Measurements from ENCODE around the gene CNRIP1. TPM values are rescaled to one million over a fixed set of nuclear protein-coding genes. Genes with fewer than 3 reads are reported as not detected.
A peak's percentile ranks its signal among the peaks of the same experiment; 100 is the strongest.

The CNRIP1 gene
- total RNA-seq, 1 experiment from 2014 or later = 20.8 TPM

DNA sequence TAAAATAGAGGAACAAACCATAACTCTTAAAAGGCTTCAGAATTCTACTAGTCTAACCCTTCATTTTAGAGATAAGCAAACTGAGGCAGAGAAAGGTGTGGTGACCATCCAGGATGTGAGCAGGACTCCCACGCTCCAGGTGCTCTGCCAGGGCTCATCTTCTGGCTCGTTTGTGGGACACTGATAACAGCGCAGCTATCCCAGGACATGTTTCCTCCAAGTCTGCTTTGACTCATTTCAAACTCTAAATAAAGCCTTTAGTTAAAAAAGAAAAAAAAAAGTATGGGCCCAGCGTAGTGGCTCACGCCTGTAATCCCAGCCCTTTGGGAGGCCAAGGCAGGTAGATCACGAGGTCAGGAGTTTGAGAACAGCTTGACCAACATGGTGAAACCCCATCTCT is 28.4 kb downstream of the CNRIP1 start:
- no peaks in the 10 kb centered on the region for H3K9me3 ChIP-seq (replicated peaks)
- 0 out of 2 replicates have a peak, but pooled peaks cover 2% of the 10 kb centered on the region for H3K36me3 ChIP-seq
- H3K4me3 ChIP-seq = no peak overlapping the region
- no peaks in the 10 kb centered on the region; the same call in 1 of the 2 replicates for H3K27me3 ChIP-seq
- DNase-seq = no peak
- no peak overlapping the region for H3K27ac ChIP-seq
- H3K4me1 ChIP-seq = no peaks in the 10 kb centered on the region

DNA sequence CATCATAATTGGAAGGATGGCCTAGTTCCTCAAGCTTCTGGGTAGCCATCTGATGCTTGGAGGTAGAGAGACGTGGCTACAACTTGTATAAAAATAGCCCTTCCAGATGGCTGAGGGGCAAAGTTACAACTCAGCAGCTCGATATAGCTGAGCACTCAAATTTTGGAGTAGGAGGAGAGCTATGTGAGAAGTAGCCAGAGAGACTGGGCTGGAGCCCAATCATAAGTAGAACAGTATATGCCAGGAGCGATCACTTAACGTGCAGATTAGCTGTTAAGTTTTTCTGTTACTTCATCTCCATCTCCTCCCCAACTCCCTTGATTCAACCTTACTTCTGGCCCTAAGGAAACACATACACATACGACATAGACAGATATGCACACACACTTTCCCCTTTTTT is 28.8 kb downstream of the CNRIP1 start:
- no peaks in the 10 kb centered on the region for H3K4me1 ChIP-seq
- DNase-seq = no peak
- H3K36me3 ChIP-seq = 0 out of 2 replicates have a peak, but pooled peaks cover 2% of the 10 kb centered on the region
- no peaks in the 10 kb centered on the region for H3K9me3 ChIP-seq (replicated peaks)
- no peaks in the 10 kb centered on the region; the same call in 1 of the 2 replicates for H3K27me3 ChIP-seq
- no peak overlapping the region for H3K4me3 ChIP-seq
- no peak overlapping the region for H3K27ac ChIP-seq

DNA sequence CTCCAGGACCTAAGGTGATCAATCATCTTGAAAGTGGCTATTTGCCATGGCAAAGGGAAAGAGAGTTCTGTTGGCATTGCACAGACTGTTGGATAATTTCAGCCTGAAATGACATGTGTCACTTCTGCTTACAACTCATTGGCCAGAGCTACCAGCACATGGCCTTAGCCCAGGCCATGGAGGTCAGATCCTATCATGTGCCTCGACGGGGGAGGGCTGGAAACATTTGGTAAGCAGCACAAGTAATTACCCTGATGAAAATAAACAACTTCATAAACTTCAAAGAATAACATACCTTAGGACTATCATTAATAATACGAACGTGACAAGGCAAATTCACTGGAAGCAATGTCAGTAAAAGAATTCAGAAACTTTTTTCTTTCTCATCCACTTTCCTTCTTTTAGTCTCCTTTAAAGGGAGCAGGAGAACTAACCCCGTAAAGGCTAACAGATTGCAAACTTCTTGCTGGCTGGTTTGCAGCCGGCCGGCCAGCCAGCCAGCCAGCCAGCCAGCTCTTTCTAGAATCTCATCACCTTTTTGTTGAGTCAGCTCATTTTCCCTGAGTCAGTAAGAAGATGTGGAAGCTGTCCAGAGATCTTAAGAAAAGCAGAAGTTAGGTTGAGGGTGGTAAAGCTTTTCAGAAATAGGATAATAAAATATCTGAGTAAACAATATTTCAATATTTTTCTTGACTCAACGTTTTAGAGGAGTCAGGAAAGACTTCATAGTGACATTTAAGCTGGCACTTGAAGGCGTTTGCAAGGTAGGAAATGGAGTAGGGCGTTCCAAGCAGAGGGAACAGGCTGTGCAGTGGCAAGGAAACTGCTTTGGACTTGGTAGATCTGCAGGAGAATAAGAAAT is 31.9 kb downstream of the CNRIP1 start:
- DNase-seq = no peak
- no peaks in the 10 kb centered on the region; the same call in 1 of the 2 replicates for H3K27me3 ChIP-seq
- 0 out of 2 replicates have a peak, but pooled peaks cover 2% of the 10 kb centered on the region for H3K36me3 ChIP-seq
- H3K27ac ChIP-seq = no peak overlapping the region
- no peaks in the 10 kb centered on the region for H3K4me1 ChIP-seq
- H3K9me3 ChIP-seq (replicated peaks) = no peaks in the 10 kb centered on the region
- H3K4me3 ChIP-seq = no peak overlapping the region

DNA sequence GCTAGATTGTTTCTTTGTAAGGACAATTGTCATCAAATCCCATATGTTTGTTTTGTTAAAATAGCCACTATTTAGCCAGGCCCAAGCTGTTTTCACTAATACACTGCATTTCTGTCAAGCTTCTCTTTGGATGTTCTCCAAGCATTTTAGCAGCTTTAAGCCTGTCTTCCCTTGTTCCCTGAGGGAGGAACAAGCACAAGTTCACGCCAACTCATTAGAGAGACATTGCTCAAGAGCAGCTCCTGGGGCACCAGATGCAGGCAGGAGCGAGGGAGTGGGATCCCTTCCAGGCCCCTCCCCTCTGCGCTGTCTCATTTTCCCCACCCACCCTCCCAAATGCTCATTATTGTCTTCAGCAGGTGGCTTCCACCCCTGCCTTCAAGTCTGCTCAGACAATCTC is 34.9 kb downstream of the CNRIP1 start:
- DNase-seq = peak in 1 of 2 experiments; percentile 30
- Histone ChIP-seq H3K27me3 (no peaks in the 10 kb centered on the region; the same call in 1 of the 2 replicates), H3K36me3 (0 out of 2 replicates have a peak, but pooled peaks cover 2% of the 10 kb centered on the region), H3K4me1 (no peaks in the 10 kb centered on the region), H3K9me3 (replicated peaks) (no peaks in the 10 kb centered on the region), H3K27ac (no peak overlapping the region), H3K4me3 (no peak overlapping the region)

DNA sequence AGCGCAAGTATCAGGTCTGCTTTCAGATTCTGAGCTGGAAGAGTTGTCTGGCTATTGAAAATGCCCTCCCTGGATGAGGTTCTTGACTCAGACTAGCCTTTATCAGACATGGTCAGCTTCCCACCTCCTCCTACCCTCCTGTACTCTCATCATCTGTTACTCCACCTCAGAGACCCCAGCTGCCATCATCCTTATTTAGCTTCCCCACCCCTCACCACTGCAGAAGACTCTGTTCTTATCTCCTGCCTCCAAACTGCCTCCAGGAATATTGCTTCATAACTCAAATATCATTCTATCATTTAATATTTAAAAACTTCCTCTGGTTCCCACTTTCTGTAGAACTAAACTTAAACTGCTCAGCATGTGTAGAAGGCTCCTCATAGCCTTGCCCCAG is 36.3 kb downstream of the CNRIP1 start:
- Histone ChIP-seq H3K27me3 (no peaks in the 10 kb centered on the region; the same call in 1 of the 2 replicates), H3K9me3 (replicated peaks) (no peaks in the 10 kb centered on the region), H3K36me3 (no peaks in the 10 kb centered on the region), H3K4me1 (no peaks in the 10 kb centered on the region), H3K27ac (no peak overlapping the region), H3K4me3 (no peak overlapping the region)
- DNase-seq = no peak

DNA sequence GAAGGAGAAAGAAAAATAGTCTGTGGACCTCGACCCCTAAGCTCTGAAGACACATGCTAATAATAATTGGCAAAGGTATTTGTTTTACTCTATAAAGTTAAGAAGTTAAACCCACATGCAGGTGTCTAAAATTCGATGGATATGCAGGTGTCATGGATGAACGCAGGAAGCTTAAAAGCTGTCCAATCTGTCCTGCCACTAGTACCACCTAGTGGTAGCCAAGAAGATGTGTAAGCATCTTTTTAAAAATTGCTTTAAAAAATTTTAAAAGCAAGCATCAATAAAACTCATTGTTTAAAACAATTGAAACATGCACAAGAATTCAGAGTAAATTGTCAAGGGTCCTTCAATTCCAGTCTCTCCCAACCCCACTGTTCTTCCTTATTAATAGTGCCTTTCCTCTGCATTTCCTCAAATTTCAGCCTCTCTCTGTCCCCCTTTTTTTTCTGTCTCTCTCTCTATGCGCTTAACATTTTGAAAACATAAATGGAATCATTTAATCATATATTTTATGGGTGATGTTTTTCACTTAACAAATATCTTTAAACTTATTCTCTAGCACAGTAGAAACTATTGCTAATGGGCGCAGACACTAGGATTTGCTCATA is 36.8 kb downstream of the CNRIP1 start:
- H3K4me1 ChIP-seq = no peaks in the 10 kb centered on the region
- no peak overlapping the region for H3K4me3 ChIP-seq
- no peak overlapping the region for H3K27ac ChIP-seq
- no peaks in the 10 kb centered on the region for H3K9me3 ChIP-seq (replicated peaks)
- no peaks in the 10 kb centered on the region for H3K36me3 ChIP-seq
- peak; percentile 14 to 44 for DNase-seq
- H3K27me3 ChIP-seq = no peaks in the 10 kb centered on the region; the same call in 1 of the 2 replicates

DNA sequence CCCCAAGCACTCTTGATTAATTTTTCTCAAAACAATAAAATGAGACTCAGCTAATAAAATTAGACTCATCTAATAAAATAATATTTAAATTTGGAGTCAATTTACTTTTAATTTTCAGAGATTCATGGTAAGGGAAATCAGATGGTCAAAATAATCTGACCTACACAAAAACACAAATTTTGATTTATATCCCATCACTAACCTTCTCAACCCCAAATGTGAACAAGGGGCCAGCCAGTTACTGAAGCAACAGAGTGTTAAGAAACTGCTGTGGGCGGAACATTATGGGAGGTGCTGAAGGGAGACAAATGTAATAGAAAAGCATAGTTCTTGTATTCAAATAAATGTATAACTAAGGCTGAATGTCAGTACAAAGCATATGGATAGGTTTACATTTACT is 39.0 kb downstream of the CNRIP1 start:
- Histone ChIP-seq H3K27me3 (no peaks in the 10 kb centered on the region; the same call in 1 of the 2 replicates), H3K27ac (no peak overlapping the region), H3K4me3 (no peak overlapping the region), H3K4me1 (no peaks in the 10 kb centered on the region), H3K9me3 (replicated peaks) (no peaks in the 10 kb centered on the region), H3K36me3 (no peaks in the 10 kb centered on the region)
- DNase-seq = no peak

DNA sequence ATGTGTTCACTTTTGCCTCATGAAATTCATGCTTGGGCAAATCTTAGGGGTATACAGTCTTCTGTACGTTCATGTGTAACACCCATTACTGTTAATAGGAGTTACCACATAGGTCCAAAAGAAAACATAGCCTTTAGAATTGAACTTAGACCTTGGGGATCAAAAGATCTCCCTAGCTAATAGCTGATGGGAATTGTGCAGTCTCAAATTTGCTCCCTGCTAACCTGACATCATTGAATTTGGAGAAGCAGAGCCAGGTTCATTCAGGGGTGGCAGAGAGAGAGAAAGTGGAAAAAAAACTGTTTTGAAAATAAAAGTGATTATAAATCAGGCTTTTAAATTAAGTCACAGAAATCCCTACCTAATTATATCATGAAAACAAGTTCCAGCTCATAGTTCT is 39.4 kb downstream of the CNRIP1 start:
- Histone ChIP-seq H3K9me3 (replicated peaks) (no peaks in the 10 kb centered on the region), H3K27ac (no peak overlapping the region), H3K4me3 (no peak overlapping the region), H3K4me1 (no peaks in the 10 kb centered on the region), H3K27me3 (peaks cover 2% of the 10 kb centered on the region; the same call in 1 of the 2 replicates), H3K36me3 (no peaks in the 10 kb centered on the region)
- no peak for DNase-seq

DNA sequence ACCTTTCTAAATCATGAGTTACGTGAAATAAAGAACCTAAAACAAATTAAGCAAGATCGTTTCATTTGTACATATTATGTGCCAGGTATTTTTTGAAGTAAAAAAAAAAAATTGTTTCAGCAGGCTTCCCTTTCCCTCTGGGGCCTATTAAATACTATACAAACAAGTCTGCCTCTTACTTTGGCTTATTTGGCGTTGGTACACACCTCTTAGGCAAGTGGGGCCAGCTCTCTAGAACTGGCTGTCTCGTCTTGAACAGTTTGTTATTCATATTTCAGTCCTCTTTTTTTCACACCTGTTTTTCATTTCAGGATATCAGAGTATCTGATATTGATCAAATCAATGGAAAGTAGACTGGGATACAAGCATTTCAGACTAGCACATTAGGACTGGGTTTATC is 40.1 kb downstream of the CNRIP1 start:
- Histone ChIP-seq H3K4me1 (no peaks in the 10 kb centered on the region), H3K36me3 (no peaks in the 10 kb centered on the region), H3K27me3 (peaks cover 6% of the 10 kb centered on the region; the same call in 1 of the 2 replicates), H3K27ac (no peak overlapping the region), H3K9me3 (replicated peaks) (no peaks in the 10 kb centered on the region), H3K4me3 (no peak overlapping the region)
- DNase-seq = no peak

DNA sequence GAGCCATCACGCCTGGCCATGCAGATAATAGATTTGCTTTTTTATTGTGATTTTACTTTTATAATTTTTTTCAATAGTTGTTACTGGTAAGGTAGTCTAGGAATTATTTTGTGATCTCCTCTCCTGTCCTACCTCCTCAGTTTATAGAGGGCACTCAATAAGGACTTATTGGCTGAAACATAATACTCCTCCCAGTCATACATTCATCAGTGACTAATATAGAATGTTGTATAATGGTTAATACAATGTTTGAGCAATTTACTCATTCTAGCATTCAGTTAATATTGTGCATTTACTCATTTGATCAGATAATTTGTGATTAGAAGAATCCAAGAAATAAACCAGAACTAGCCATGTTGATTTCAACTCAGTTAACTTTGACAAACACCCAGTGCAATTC is 41.6 kb downstream of the CNRIP1 start:
- DNase-seq = no peak
- Histone ChIP-seq H3K9me3 (replicated peaks) (no peaks in the 10 kb centered on the region), H3K4me1 (no peaks in the 10 kb centered on the region), H3K36me3 (no peaks in the 10 kb centered on the region), H3K4me3 (no peak overlapping the region), H3K27ac (no peak overlapping the region), H3K27me3 (peaks cover 9% of the 10 kb centered on the region; the same call in 1 of the 2 replicates)

DNA sequence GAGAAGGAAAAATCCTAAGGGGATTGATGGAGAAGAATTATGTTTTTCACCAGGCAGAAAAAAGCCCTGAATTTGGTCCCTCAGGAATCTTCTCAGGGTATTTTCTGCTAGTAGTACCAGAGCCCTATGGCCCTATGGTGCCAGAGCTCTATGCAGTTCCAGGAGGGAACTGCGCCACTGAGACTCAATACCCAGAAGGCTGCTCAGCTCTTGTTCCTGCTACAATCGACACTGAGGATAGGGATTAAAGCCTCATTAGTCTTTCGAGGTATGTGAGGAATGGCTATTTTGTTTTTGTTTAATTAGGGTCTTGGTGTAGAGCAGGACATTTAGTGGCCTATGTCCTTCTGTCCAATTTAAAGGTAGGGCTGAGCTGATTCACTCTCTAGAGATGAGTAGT is 45.7 kb downstream of the CNRIP1 start:
- Histone ChIP-seq H3K4me1 (no peaks in the 10 kb centered on the region), H3K36me3 (no peaks in the 10 kb centered on the region), H3K27ac (no peak overlapping the region), H3K4me3 (no peak overlapping the region), H3K9me3 (replicated peaks) (no peaks in the 10 kb centered on the region), H3K27me3 (peaks cover 9% of the 10 kb centered on the region; the same call in 1 of the 2 replicates)
- no peak for DNase-seq

DNA sequence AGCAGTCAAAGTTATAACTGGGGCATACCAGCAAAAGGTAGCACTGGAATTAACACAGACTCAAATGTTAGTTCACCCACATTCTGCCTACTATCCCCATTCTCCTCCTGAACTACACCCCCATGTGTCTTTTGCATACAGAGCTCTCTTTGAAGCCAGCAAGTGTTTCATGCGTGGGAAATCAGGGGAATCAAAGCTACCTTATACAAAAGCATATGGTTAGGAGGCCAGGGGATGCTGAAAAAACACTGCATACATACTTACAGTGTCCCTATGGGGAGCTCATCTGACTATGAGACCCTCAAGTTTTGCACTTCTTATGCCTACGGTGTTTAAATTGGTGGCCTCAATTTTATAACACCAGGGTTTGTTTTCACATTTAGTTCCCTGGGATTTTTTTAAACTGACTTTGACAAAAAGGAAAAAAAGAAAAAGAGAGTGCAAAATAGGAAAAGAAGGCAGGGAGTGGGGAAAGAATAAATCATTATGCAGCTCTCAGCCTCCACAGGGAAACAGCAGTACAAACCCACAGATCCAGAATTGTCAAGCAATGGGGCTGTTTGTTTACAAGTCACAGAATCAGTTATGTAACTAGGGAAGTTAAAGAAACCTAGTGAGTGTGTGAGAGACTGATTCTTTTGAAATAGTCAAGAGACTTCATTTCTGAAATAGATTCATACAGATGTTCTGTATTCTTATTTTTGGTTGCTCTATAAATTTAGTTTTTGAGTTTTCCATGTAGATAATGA is 47.3 kb downstream of the CNRIP1 start:
- DNase-seq = no peak
- Histone ChIP-seq H3K4me1 (no peaks in the 10 kb centered on the region), H3K9me3 (replicated peaks) (no peaks in the 10 kb centered on the region; the same call in 1 of the 2 replicates), H3K36me3 (no peaks in the 10 kb centered on the region), H3K27me3 (peaks cover 9% of the 10 kb centered on the region; the same call in 1 of the 2 replicates), H3K4me3 (no peak overlapping the region), H3K27ac (no peak overlapping the region)

DNA sequence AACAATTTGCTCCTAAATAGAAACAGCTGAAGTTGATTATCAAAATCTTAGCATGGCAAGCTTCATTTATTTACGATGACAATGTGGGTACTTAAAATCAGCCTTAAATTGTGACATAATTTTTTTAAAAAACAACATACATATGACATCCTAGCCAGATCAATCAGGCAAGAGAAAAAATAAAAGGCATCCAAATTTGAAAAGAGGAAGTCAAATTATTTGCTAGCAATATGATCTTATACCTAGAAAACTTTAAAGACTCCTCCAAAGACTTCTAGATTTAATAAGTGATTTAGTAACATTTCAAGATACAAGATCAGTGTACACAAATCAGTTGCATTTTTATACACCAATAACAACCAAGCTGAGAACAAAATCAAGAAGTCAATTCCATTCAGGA is 53.1 kb downstream of the CNRIP1 start:
- DNase-seq = no peak
- Histone ChIP-seq H3K4me3 (no peak overlapping the region), H3K27me3 (no peaks in the 10 kb centered on the region), H3K36me3 (no peaks in the 10 kb centered on the region), H3K9me3 (replicated peaks) (no peaks in the 10 kb centered on the region; the same call in 1 of the 2 replicates), H3K4me1 (no peaks in the 10 kb centered on the region), H3K27ac (no peak overlapping the region)

DNA sequence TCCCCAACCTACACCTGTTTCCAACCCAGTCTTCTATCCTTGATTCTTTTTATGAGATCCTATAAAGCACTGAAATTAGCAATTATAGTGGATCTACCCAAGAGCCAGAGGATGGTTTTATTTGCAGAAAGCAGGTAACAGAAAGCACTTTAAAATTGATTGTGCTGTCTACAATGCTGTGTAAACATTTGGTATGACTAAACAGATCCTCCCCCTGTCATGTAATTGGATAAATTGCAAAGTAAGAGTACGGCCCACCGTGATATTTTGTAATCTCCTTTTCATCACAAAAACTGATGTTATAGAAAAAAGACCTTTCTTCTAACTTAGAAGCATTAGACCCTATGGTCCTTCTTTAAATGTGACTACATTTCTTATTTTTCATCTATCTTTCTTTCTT is 56.1 kb downstream of the CNRIP1 start:
- Histone ChIP-seq H3K4me1 (peaks cover 6% of the 10 kb centered on the region; the same call in 1 of the 2 replicates), H3K27me3 (no peaks in the 10 kb centered on the region), H3K36me3 (no peaks in the 10 kb centered on the region), H3K9me3 (replicated peaks) (no peaks in the 10 kb centered on the region; the same call in 1 of the 2 replicates), H3K27ac (no peak overlapping the region), H3K4me3 (no peak overlapping the region)
- no peak for DNase-seq
